GM21528 (cell line): ENCODE measurements around the gene TEX22.

Experiments used
- ATAC-seq: cut with Tn5 transposase; IDR thresholded peaks from one replicate; pipeline ENCODE4 v1.9.1; 2021; ENCODE audit warnings: mild to moderate bottlenecking, moderate library complexity; ENCODE audit not compliant: unreplicated experiment, low FRiP score

TEX22 gene

DNA sequence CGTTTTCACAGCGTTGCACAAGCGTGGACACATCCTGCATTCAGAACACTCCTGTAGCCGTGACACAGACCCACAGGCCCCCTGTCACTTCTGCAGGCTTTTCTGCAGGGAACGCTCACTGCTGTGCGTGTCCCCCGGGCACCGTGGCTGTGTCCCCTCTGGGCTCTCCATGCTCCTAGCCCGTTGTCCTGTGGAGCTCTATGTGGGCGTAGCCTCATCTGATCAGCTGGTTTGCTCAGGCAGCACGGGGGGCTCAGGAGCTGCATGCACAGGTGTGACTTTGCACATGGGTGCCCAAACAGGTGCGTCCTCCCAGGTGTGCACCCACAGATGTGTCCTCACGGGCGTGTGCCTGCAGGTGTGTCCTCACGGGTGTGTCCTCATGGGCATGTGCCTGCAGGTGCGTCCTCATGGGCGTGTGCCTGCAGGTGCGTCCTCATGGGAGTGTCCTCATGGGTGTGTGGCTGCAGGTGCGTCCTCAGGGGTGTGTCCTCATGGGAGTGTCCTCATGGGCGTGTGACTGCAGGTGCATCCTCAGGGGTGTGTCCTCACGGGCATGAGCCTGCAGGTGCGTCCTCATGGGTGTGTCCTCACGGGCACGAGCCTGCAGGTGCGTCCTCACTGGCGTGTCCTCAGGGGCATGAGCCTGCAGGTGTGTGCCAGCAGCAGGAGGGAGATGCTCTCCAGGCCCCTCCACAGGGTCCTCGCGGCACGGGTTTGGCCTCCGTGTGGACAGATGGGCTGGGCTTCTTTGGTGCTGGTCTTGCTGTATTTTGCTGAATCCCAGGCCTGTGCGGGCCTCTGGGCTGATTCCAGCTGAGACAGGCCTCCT, 38.8 kb downstream of the TEX22 start:
- no peak for ATAC-seq

DNA sequence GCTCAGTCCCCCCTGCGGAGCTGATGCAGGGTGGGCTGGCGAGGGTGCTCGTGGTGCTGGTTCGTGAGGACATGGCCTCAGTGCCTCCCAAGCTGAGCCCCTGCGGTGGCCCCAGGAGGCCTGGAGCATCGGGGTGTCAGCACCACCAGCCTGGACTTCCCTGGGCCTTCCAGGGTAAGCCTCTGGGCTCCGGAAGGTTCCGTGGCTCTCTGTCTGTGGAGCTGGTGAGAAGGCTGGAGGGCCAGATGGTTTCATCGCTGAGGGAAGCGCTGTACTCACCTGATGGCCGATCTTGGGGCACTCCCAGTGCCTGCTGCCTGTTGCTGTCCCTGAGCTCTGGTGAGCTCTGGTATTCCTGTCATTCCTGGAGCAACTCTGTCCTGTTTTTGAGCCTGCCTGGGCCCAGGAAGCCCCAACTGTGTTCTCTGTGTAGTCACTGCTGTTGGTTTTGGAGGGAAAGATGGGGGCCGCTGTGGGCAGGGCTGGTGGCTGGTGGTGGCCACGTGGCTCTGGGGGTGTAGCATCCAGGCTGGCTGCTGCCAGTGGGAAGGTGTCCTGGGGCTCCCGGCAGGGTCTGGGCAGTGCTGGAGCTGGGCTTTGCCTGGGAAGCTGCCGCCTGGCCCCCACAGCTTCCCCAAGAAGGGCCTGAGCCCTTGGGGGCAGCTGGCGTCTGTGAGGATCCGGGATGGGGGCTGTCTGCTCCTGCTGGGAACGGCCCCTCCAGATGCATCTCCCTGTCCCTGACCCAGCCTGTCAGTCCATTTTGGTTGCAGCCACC, 39.6 kb downstream of the TEX22 start:
- no peak for ATAC-seq

DNA sequence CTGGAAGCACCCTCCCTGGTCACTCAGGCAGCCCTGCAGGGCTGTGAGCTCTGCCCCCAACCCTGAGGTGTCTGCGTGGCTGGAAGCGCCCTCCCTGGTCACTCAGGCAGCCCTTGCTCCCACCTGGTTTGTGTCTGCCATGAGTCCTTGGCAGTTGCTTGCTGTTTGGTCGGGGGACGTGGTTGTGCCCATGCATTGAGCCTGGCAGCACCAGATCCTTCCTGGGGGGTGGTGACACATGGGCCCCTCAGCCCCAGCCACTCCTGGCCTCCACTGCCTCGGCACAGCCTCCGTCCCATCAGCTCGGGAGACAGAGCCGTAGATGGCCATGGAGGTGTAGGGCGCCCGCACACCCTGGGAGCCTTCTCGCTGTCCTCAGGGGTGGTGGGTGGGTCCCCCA, 40.8 kb downstream of the TEX22 start:
- ATAC-seq, result no peak

GRCh38 chr14:105439710-105440553, 41.6 kb downstream of the TEX22 start:
- ATAC-seq, result no peak

- no peak for ATAC-seq
These were observed 42.2 kb downstream of the TEX22 start for GRCh38 chr14:105440554-105440900.

DNA sequence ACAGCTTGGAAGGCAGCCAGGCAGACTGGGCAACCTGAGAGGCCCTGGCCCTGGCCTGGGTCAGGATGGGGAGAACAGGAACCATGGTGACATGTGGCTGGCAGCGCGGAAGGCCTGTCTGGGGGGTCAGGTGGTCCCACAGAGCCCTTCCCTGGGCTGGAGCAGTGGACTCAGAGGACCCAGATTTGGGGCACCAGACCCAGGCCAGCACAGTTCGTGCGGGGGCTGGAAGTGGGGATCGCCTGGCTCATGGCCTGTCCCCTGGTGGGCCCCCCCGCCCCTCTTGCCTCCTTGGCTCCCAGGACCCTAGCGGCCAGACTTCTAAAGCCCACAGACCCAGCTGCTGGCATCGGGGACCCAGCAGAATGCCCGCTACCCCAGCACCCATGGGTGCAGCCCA, 42.7 kb downstream of the TEX22 start:
- no peak for ATAC-seq

- ATAC-seq, result no peak
These were observed 43.8 kb downstream of the TEX22 start for GRCh38 chr14:105442125-105442524.

DNA sequence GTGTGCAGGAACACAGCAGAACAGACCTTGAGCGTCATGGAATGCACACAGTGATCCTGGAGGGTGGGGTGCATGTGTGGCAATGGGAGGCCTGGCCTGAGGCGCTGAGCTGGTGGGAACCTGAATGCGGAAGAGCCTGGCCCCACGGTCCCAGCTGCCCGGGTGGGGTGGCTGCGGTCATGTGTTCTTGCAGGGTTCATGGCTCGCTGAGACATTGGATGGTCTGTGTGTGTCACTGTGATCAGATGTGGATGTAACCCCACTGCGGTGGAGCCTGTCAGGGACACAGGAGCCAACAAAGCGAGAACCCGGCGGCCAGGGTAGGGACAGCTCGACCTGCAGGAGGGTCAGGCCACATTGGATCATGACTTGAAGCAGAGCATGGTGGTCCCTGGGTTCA, 44.5 kb downstream of the TEX22 start:
- no peak for ATAC-seq

DNA sequence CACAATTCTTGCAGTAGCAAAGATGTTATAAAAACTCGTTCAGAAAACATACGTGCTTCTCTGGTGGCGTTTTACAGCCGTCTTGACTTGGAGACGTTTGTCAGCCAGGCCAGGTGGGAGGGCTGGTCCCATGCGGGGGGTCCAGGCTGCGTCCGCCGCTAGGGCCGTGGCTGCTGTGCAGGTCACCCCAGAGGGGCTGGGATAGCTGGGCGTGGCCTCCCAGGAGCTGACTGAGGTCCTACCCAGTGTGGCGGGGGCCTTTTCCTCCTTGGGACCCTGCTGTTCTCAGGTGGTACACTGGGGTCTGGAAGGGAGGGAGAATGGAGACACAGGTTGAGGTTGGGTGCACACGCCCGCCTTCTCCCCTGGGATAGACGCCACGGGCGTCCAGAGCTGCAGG, 46.5 kb downstream of the TEX22 start:
- ATAC-seq, result no peak

GRCh38 chr14:105445290-105445689, 47.0 kb downstream of the TEX22 start:
- no peak for ATAC-seq

GRCh38 chr14:105445901-105446845, 47.8 kb downstream of the TEX22 start:
- no peak for ATAC-seq

GRCh38 chr14:105446971-105447370, 48.6 kb downstream of the TEX22 start:
- ATAC-seq, result no peak

DNA sequence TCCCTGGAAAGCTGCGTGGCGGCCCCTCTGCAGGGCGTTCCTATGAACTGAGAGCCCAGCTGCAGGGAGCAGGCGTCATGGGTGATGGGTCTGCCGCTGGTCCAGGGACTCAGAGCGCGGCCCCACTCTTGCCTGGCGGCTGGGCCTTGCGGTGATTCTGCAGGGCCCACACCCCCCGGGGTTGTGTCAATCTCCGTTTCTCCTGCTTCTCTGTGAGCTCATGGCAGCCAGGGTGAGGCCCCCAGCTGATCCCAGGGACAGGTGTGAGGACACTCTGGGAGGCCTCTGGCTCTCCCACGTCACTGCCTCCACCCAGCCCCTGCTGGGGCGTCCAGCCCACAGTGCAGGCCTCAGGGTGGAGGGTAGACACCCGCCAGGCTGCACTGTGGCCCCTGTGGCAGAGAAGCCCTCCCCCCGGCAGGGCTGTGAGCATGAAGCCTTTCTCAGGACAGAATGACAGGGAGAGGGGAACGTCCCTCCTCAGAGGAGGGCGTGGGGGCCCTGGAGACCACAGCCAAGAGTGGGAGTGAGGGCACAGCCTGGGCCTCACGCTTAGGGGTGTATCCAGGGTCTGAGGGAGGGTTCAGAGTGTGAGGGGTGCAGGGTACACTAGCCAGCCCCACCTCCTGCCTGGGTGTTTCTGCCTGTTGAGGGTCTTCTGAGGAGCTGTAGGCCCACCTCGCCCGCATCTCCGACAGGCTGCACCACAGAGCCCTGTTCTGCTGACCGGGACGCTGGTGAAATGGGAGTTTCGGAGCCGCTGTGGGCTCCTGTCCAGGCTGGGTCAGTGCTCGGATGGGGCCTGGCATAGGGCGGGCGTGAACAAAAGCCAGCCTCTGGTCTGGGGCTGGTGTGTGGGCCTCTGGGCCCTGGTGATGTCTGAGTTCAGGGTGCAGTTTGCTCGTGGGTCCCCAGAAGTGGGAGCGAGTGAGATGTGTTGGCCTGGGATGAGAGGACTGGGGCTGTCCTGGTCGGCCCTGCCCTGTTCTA, 49.6 kb downstream of the TEX22 start:
- no peak for ATAC-seq

- ATAC-seq, result no peak
These were observed 50.4 kb downstream of the TEX22 start for GRCh38 chr14:105448706-105449111.

GRCh38 chr14:105449276-105450122, 51.2 kb downstream of the TEX22 start:
- ATAC-seq, result no peak

DNA sequence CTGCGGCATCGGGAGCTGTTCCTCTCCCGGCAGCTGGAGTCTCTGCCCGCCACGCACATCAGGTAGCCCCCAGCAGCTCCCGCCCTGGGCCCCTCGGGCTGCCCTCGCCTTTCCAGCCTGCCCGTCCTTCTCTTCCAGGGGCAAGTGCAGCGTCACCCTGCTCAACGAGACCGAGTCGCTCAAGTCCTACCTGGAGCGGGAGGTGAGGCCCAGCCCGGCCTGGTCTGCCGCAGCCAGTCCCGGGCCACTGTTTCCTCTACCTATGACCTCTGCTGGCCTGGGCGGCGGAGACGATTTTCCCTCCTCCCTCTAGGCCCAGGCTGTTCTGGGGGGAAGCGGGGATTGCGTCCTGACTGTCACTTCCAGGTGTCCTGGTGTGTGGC, 51.8 kb downstream of the TEX22 start:
- ATAC-seq, result no peak

GRCh38 chr14:105450864-105451720, 52.8 kb downstream of the TEX22 start:
- no peak for ATAC-seq
